ENCODE measurements around the gene RPE. TPM values are rescaled to one million over a fixed set of nuclear protein-coding genes. Genes with fewer than 3 reads are reported as not detected.

Gene RPE
- total RNA-seq, 2 experiments from 2014 or later = 48.2 to 49.9 TPM

- ChIA-PET POLR2A (no interaction called here), CTCF (interaction anchor here (0.7 kb wide), 1 partner anchor 28 kb away, joined by 3 read pairs; no protein-coding TSS in a partner anchor)
- ATAC-seq (no peak), DNase-seq (no peak)
- Mint-ChIP-seq H3K4me1 (ENCODE audit: low read depth) (peaks cover 52% of the 10 kb centered on the region), H3K9me3 (ENCODE audit: insufficient read depth) (no peaks in the 10 kb centered on the region), H3K36me3 (ENCODE audit: low read depth) (peaks cover 46% of the 10 kb centered on the region), H3K27me3 (ENCODE audit: low read depth) (no peaks in the 10 kb centered on the region), H3K4me3 (no peak overlapping the region), H3K27ac (peak overlapping the region; percentile 41)
Observed at GRCh38 chr2:210004881-210005280, 2.4 kb downstream of the RPE start.

GRCh38 chr2:210007895-210008294 lies 5.5 kb downstream of the RPE start:
- ChIA-PET CTCF (no interaction called here), POLR2A (no interaction called here)
- peaks cover 58% of the 10 kb centered on the region for H3K36me3 Mint-ChIP-seq (ENCODE audit: low read depth)
- H3K4me3 Mint-ChIP-seq = no peak overlapping the region
- no peak for DNase-seq
- H3K27me3 Mint-ChIP-seq (ENCODE audit: low read depth) = no peaks in the 10 kb centered on the region
- no peak for ATAC-seq
- H3K27ac Mint-ChIP-seq = no peak overlapping the region
- no peaks in the 10 kb centered on the region for H3K9me3 Mint-ChIP-seq (ENCODE audit: insufficient read depth)
- peaks cover 54% of the 10 kb centered on the region for H3K4me1 Mint-ChIP-seq (ENCODE audit: low read depth)

- no peak overlapping the region for H3K27ac Mint-ChIP-seq
- ChIA-PET CTCF (interaction anchor here (1.6 kb wide), 1 partner anchor 11 kb away, joined by 3 read pairs; no protein-coding TSS in a partner anchor), POLR2A (no interaction called here)
- H3K36me3 Mint-ChIP-seq (ENCODE audit: low read depth) = peaks cover 53% of the 10 kb centered on the region
- no peaks in the 10 kb centered on the region for H3K27me3 Mint-ChIP-seq (ENCODE audit: low read depth)
- H3K4me1 Mint-ChIP-seq (ENCODE audit: low read depth) = peaks cover 47% of the 10 kb centered on the region
- no peak overlapping the region for H3K4me3 Mint-ChIP-seq
- H3K9me3 Mint-ChIP-seq (ENCODE audit: insufficient read depth) = no peaks in the 10 kb centered on the region
- ATAC-seq = no peak
- DNase-seq = no peak
Observed at GRCh38 chr2:210009126-210009525, 6.7 kb downstream of the RPE start.

- no peak for DNase-seq
- H3K36me3 Mint-ChIP-seq (ENCODE audit: low read depth) = peaks cover 49% of the 10 kb centered on the region
- no peak overlapping the region for H3K27ac Mint-ChIP-seq
- CTCF ChIA-PET = interaction anchor here (1.6 to 1.8 kb wide), 2 partner anchors 11 to 188 kb away, joined by 3 to 7 read pairs; no protein-coding TSS in a partner anchor
- no peak overlapping the region for H3K4me3 Mint-ChIP-seq
- POLR2A ChIA-PET = no interaction called here
- no peaks in the 10 kb centered on the region for H3K9me3 Mint-ChIP-seq (ENCODE audit: insufficient read depth)
- peaks cover 39% of the 10 kb centered on the region for H3K4me1 Mint-ChIP-seq (ENCODE audit: low read depth)
- ATAC-seq = no peak
- H3K27me3 Mint-ChIP-seq (ENCODE audit: low read depth) = no peaks in the 10 kb centered on the region
Observed at GRCh38 chr2:210009896-210010295, 7.5 kb downstream of the RPE start.

- Mint-ChIP-seq H3K4me1 (ENCODE audit: low read depth) (no peaks in the 10 kb centered on the region), H3K4me3 (no peak overlapping the region), H3K9me3 (ENCODE audit: insufficient read depth) (no peaks in the 10 kb centered on the region), H3K27ac (no peak overlapping the region), H3K36me3 (ENCODE audit: low read depth) (peaks cover 57% of the 10 kb centered on the region), H3K27me3 (ENCODE audit: low read depth) (no peaks in the 10 kb centered on the region)
- no peak for ATAC-seq
- CTCF ChIA-PET = interaction anchor here (1.4 kb wide), 1 partner anchor 176 kb away, joined by 3 read pairs; no protein-coding TSS in a partner anchor
- POLR2A ChIA-PET = no interaction called here
- DNase-seq = no peak
Observed at GRCh38 chr2:210020138-210020537, 17.7 kb downstream of the RPE start.

- no peaks in the 10 kb centered on the region for H3K27me3 Mint-ChIP-seq (ENCODE audit: low read depth)
- DNase-seq = no peak
- H3K36me3 Mint-ChIP-seq (ENCODE audit: low read depth) = peaks cover 54% of the 10 kb centered on the region
- H3K4me3 Mint-ChIP-seq = no peak overlapping the region
- no peaks in the 10 kb centered on the region for H3K4me1 Mint-ChIP-seq (ENCODE audit: low read depth)
- ChIA-PET CTCF (no interaction called here), POLR2A (no interaction called here)
- H3K9me3 Mint-ChIP-seq (ENCODE audit: insufficient read depth) = no peaks in the 10 kb centered on the region
- ATAC-seq = no peak
- no peak overlapping the region for H3K27ac Mint-ChIP-seq
Observed at GRCh38 chr2:210022824-210023223, 20.4 kb downstream of the RPE start.

GRCh38 chr2:210027608-210028007 lies 25.2 kb downstream of the RPE start:
- Mint-ChIP-seq H3K36me3 (ENCODE audit: low read depth) (peaks cover 38% of the 10 kb centered on the region), H3K27ac (no peak overlapping the region), H3K9me3 (ENCODE audit: insufficient read depth) (no peaks in the 10 kb centered on the region), H3K27me3 (ENCODE audit: low read depth) (no peaks in the 10 kb centered on the region), H3K4me3 (no peak overlapping the region), H3K4me1 (ENCODE audit: low read depth) (no peaks in the 10 kb centered on the region)
- ChIA-PET CTCF (no interaction called here), POLR2A (no interaction called here)
- DNase-seq (no peak), ATAC-seq (no peak)

GRCh38 chr2:210028178-210028577 lies 25.7 kb downstream of the RPE start:
- no peak for DNase-seq

GRCh38 chr2:210034087-210034683 lies 31.7 kb downstream of the RPE start:
- Mint-ChIP-seq H3K9me3 (ENCODE audit: insufficient read depth) (no peaks in the 10 kb centered on the region), H3K27me3 (ENCODE audit: low read depth) (no peaks in the 10 kb centered on the region), H3K4me3 (no peak overlapping the region), H3K27ac (no peak overlapping the region), H3K4me1 (ENCODE audit: low read depth) (no peaks in the 10 kb centered on the region), H3K36me3 (ENCODE audit: low read depth) (peaks cover 12% of the 10 kb centered on the region)
- DNase-seq (no peak), ATAC-seq (no peak)
- CTCF ChIA-PET = no interaction called here
- POLR2A ChIA-PET = interaction anchor here (0.6 kb wide), 1 partner anchor 9 kb away, joined by 4 read pairs; no protein-coding TSS in a partner anchor

More at GRCh38 chr2:210028178-210028577, 25.7 kb downstream of the RPE start:
- ChIA-PET POLR2A (no interaction called here), CTCF (interaction anchor here (1.3 kb wide), 1 partner anchor 46 kb away, joined by 3 read pairs; no protein-coding TSS in a partner anchor)
- Mint-ChIP-seq H3K4me1 (ENCODE audit: low read depth) (no peaks in the 10 kb centered on the region), H3K9me3 (ENCODE audit: insufficient read depth) (no peaks in the 10 kb centered on the region), H3K27ac (no peak overlapping the region), H3K4me3 (no peak overlapping the region), H3K36me3 (ENCODE audit: low read depth) (peaks cover 36% of the 10 kb centered on the region), H3K27me3 (ENCODE audit: low read depth) (no peaks in the 10 kb centered on the region)
- no peak for ATAC-seq

- no peak for ATAC-seq
- Mint-ChIP-seq H3K36me3 (ENCODE audit: low read depth) (peaks cover 6% of the 10 kb centered on the region), H3K27ac (no peak overlapping the region), H3K27me3 (ENCODE audit: low read depth) (no peaks in the 10 kb centered on the region), H3K4me1 (ENCODE audit: low read depth) (no peaks in the 10 kb centered on the region), H3K4me3 (no peak overlapping the region), H3K9me3 (ENCODE audit: insufficient read depth) (no peaks in the 10 kb centered on the region)
- ChIA-PET CTCF (no interaction called here), POLR2A (no interaction called here)
- DNase-seq = no peak
Observed at GRCh38 chr2:210035679-210036078, 33.2 kb downstream of the RPE start.

- POLR2A ChIA-PET = no interaction called here
- Mint-ChIP-seq H3K4me1 (ENCODE audit: low read depth) (no peaks in the 10 kb centered on the region), H3K4me3 (no peak overlapping the region), H3K36me3 (ENCODE audit: low read depth) (no peaks in the 10 kb centered on the region), H3K27me3 (ENCODE audit: low read depth) (no peaks in the 10 kb centered on the region), H3K27ac (no peak overlapping the region), H3K9me3 (ENCODE audit: insufficient read depth) (no peaks in the 10 kb centered on the region)
- DNase-seq (no peak), ATAC-seq (no peak)
- CTCF ChIA-PET = interaction anchor here (1.3 kb wide), 1 partner anchor 161 kb away, joined by 3 read pairs; no protein-coding TSS in a partner anchor
Observed at GRCh38 chr2:210038078-210038477, 35.6 kb downstream of the RPE start.

GRCh38 chr2:210046851-210047500 lies 44.5 kb downstream of the RPE start:
- no peak overlapping the region for H3K4me3 Mint-ChIP-seq
- H3K27ac Mint-ChIP-seq = no peak overlapping the region
- H3K9me3 Mint-ChIP-seq (ENCODE audit: insufficient read depth) = no peaks in the 10 kb centered on the region
- H3K36me3 Mint-ChIP-seq (ENCODE audit: low read depth) = peaks cover 11% of the 10 kb centered on the region
- H3K27me3 Mint-ChIP-seq (ENCODE audit: low read depth) = no peaks in the 10 kb centered on the region
- ChIA-PET CTCF (interaction anchor here (0.6 kb wide), 1 partner anchor 316 kb away, joined by 3 read pairs; no protein-coding TSS in a partner anchor), POLR2A (no interaction called here)
- ATAC-seq (no peak), DNase-seq (no peak)
- H3K4me1 Mint-ChIP-seq (ENCODE audit: low read depth) = no peaks in the 10 kb centered on the region

Measured in activated CD8-positive, alpha-beta T cell treated with anti-CD3 and anti-CD28 coated beads, Interleukin-2, amount 10 ng/mL, durations not matched to agents 7 days and 5 days (primary cell).